Right hindlimb (tissue), 1 donor: ENCODE data around the gene CYTH2.

Source experiments
- DNase-seq: peaks from one replicate; pipeline ENCODE4 v3.0.0-alpha.2; 2018

Gene CYTH2, protein sequence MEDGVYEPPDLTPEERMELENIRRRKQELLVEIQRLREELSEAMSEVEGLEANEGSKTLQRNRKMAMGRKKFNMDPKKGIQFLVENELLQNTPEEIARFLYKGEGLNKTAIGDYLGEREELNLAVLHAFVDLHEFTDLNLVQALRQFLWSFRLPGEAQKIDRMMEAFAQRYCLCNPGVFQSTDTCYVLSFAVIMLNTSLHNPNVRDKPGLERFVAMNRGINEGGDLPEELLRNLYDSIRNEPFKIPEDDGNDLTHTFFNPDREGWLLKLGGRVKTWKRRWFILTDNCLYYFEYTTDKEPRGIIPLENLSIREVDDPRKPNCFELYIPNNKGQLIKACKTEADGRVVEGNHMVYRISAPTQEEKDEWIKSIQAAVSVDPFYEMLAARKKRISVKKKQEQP

DNA sequence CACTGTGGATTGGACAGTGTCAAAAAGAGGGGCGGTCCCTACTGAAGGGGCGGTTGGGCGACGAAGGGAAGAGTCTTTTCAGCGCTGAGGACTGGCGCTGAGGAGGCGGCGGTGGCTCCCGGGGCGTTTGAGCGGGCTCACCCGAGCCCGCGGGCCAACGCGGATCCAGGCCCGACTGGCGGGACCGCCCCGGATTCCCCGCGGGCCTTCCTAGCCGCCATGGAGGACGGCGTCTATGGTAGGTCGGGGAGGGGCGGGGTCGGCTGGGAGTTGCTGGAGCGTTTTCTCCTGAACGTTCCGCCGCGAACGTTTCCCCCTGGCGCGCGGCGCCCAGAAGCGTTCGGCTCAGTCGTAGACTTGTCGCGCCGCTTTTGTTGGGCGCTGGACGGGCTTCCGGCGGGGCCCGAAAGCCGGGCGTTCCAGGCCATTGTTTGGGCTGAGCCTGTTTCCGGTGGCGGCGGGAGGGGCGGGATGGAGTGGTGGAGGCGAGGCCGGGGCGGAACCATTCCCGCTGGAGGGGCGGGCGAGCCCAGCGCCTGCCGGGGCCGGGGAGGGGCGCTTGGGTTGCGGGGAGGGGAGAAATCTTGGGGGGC is at the start of gene CYTH2:
TSS of gene CYTH2 (plus strand) at position 81 of the 593 bp plus-strand sequence. CDS start at position 220, 139 bp downstream.
- DNase-seq = peak; percentile 93

DNA sequence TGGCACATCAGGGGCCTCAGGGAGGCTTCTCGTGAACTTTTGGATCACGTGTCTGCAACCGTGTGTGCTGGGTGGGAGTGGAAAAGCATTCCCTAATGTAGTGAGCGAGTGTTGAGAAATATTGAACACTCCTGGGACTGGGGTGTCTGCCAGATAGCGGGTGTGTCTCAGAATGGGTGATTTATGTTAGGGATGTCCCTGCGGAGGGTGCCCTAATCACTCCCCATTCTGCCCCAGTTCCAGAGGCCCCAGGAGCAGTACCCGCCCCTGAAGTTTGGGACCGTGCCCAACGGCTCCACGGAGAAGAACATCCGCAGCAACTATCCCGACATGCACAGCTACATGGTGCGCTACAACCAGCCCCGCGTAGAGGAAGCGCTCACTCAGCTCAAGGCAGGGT is 47.6 kb upstream of the CYTH2 start:
- DNase-seq = no peak

DNA sequence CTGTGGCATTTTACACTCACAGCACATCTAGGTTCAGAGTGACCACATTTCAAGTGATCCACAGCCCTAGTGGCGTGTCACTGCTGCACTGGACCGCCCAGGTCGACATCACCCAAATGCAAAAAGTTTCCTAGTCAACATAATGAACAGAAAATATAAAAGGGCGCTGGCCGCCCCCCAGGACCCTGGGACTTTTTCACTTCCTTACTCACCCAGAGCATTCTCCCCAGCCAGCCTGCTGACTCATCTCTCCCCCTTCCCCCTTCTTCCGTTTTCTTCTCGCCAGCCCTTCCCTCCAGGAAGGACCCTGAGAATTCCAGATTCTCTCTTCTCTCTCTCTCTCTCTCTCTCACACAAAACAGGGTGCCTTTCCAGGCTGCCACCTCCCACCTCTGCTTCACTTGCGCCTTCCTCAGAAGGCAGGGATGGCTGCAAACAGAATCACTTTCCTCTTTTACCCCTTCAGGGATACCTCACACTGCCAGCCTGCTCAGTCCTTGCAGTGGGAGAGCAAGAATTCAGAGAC is 44.4 kb upstream of the CYTH2 start:
- peak; percentile 47 for DNase-seq

DNA sequence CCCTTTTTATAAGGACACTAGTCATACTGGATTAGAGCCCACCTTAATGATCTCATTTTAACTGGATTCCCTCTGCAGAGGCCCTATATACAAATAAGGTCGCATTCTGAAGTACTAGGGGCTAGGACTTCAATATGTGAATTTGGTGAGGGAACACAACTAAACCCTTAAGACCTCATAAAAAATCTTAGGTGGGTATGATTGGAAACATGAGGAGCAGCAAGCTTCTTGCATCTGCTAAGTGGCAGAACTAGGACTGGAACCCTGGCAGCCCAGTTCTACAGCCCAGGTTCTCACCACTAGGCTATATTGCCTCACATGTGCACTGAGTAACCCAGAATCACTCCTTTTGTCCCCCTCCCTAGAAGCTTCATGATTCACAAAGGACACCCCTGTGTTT is 40.5 kb upstream of the CYTH2 start:
- DNase-seq = no peak

DNA sequence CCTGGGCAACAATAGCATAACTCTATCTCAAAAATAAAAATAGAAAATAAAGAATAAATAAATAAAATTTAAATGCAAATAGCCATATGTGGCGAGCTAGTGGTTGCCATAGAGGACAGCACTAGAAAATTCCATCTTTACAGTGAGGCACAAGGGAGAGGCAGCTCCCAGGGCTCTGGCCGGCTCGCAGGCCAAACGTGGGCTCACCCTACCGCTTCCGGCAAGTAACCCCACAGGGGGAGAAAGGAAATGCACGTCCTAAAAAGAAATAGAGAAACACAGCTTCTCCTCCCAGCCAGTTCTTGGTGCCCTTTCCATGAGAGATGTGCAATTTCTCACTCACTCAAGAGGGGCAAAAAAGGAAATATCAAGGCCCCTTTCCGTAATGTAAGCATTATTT is 35.8 kb upstream of the CYTH2 start:
- no peak for DNase-seq

DNA sequence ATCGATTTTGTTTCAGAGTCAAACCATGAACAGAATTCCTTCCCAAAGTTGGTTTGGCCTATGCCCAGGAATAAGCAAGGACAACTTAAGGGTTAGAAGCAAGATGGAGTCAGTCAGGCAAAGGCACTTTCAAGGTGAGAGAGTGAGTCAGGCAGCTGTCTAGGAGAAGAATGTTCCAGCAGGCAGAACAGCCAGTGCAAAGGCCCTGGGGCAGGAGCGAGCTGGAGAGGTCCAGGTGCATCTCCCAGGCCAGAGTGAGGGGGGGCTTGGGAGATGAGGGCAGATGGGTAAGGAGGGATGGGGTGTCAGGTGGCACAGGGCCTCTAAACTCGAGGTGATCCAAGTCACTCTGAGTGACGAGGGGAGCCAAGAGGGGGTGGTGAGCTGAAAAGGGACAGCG is 32.6 kb upstream of the CYTH2 start:
- DNase-seq = no peak

DNA sequence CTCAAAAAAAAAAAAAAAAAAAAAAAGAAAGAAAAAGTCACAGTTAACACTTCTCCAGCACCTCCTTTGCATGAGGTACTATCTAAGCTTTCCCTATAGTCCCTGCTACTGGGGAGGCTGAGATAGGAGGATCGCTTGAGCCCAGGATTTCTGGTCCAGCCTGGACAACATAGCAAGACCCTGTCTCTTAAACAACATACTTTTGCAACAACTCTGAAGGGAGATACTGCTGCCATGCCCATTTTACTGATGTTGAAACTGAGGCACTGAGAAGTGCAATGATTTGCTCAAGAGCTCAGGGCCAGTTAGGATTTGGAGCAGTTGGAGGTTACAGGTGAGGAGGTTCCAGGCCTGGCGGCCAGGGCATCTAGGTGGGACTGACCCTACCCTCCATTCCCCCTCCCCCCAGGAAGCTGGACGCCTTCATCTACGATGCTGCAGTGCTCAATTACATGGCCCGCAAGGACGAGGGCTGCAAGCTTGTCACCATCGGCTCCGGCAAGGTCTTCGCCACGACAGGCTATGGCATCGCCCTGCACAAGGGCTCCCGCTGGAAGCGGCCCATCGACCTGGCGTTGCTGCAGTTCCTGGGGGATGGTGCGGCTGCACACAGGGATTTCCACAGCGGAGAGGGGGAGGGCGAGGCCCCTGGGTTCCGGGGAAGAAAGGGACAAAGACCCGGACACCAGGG is 27.7 kb upstream of the CYTH2 start:
- no peak for DNase-seq

DNA sequence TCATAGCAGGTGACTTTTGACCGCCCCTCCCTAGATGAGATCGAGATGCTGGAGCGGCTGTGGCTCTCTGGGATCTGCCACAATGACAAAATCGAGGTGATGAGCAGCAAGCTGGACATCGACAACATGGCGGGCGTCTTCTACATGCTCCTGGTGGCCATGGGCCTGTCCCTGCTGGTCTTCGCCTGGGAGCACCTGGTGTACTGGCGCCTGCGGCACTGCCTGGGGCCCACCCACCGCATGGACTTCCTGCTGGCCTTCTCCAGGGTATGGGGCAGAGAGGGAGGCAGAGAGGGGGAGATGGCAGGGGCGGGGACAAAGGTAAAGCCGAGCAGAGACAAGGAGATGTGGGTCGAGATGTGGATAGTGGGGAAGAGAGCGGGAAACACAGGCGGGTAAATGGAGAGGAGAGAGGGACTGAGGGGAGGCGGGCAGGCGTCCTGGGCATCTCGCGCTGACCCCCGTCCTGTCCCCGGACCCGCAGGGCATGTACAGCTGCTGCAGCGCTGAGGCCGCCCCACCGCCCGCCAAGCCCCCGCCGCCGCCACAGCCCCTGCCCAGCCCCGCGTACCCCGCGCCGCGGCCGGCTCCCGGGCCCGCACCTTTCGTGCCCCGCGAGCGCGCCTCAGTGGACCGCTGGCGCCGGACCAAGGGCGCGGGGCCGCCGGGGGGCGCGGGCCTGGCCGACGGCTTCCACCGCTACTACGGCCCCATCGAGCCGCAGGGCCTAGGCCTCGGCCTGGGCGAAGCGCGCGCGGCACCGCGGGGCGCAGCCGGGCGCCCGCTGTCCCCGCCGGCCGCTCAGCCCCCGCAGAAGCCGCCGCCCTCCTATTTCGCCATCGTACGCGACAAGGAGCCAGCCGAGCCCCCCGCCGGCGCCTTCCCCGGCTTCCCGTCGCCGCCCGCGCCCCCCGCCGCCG is 26.8 kb upstream of the CYTH2 start:
- no peak for DNase-seq

DNA sequence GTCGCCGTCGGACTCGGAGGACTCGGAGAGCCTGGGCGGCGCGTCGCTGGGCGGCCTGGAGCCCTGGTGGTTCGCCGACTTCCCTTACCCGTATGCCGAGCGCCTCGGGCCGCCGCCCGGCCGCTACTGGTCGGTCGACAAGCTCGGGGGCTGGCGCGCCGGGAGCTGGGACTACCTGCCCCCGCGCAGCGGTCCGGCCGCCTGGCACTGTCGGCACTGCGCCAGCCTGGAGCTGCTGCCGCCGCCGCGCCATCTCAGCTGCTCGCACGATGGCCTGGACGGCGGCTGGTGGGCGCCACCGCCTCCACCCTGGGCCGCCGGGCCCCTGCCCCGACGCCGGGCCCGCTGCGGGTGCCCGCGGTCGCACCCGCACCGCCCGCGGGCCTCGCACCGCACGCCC is 25.9 kb upstream of the CYTH2 start:
- no peak for DNase-seq

DNA sequence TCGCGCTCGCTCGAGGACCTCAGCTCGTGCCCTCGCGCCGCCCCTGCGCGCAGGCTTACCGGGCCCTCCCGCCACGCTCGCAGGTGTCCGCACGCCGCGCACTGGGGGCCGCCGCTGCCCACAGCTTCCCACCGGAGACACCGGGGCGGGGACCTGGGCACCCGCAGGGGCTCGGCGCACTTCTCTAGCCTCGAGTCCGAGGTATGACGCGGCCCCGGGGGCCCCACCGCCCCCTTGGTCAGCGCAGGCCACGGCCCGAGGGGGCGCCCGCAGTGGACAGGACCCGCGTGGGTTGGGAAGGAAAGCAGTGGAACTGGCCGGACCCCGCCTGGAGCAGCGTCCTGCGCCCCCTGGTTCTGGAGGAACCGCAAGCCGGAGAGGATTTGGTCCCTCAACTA is 25.4 kb upstream of the CYTH2 start:
- DNase-seq = no peak

DNA sequence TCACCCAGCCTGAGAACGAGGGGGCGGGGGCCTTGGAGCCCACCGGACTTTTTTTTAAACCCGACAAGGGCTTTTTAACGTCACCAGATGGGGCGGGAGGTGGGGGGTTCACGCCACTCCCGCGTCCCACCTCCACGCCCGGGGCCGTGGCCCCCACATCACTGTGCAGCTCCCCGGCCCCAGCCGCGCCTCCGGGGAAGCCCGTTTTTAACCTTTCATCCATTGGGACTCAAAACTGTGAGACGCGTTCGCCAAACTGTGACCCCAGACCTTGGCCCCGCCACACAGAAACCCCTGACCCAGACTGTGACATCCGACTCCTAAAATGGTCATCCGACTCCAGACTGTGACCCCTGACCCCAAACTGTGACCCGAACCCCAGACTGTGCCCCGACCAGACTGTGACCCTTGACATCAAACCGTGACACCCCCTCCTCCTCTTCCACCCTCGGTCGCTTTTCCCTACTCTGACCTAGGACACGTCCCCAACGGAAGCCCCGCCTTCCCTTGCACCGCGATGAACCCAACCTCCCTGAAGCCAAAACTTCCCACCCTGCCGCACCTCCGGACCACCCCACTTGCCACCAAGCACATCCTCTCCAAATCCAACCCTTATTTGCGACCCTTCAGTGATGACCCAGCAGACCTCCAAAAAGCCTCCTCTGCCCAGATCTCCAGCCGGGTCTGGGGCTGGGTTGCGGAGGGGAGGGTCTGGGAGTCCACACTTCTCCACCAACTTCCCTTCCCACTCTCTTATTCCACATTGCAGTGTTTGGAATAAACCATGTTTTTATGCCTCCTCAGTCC is 24.8 kb upstream of the CYTH2 start:
- DNase-seq = no peak

DNA sequence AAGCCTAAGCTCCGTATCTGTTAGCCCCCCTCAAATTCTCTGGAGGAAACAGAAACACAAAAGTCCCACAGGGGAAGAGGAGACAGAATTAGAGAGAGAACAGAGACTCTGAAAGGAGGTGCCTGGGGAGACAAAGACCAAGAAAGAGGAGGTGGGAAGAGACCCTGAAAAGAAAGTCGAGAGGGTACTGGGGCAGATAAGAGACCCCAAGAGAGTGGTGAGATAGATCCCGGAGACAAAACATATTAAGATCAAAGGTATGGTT is 24.3 kb upstream of the CYTH2 start:
- DNase-seq = no peak

DNA sequence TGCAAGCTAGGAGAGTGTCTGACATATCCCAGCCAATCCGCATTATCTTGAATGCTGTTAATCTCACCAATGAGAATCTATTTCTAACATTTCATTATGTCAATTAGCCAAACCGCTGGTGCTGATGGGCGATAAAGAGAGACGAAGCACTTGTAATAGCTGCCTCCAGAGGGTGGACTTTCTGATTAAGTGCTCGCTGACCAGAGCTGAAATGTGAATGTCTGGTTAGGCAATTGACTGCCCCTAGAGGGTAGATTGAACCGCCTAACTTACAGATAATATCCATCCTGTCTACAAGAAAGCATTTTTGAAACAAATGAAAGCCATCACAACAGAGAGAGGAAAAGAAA is 23.9 kb upstream of the CYTH2 start:
- DNase-seq = no peak

DNA sequence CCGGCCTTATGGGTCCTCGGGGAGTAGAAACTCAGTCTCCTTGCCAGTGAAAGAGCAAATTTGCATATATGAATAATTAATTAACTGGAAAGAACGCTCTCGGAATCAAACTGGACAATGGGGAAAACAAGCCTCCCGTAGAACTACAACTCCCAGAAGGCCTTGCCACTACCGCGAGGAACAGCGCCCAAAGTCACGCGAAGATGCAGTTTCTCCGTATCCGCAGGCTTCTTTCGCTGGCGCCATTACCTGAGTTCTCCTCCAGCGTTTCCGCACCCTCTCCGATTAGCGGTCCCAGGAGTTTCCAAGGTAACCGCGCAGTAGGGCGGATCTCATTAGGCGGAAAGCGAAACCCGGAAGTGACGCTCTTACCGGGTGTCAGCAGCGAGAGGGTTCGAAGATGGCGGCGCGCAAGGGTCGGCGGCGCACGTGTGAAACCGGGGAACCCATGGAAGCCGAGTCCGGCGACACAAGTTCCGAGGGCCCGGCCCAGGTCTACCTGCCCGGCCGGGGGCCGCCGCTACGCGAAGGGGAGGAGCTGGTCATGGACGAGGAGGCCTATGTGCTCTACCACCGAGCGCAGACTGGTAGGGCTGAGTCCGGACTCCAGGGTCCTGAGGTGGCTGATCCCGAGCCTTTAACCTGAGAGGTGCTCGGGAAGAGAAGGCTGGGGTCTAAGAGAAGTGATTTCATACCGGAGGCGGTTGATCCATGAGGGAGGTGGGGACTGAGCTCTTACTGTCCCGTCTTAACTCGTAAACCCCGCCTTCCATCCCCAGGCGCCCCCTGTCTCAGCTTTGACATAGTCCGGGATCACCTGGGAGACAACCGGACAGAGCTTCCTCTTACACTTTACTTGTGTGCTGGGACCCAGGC is 23.3 kb upstream of the CYTH2 start, which contains the start of gene GRWD1:
TSS of gene GRWD1 (plus strand) at position 378 of the 876 bp plus-strand sequence. CDS start at position 401, 23 bp downstream.
- DNase-seq = peak; percentile 94

DNA sequence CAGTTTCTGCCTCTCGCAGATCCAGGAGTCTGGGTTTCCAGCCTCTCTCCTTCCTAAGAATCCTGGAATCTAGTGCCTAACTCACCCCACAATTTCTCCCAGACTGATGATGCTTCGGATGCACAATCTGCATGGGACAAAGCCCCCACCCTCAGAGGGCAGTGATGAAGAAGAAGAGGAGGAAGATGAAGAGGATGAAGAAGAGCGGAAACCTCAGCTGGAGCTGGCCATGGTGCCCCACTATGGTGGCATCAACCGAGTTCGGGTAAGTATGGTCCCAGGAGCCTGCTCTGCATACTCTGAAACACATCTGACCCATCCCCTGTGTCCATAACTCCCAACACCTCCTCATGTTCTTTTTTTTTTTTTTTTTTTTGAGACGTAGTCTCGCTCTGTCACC is 22.6 kb upstream of the CYTH2 start:
- no peak for DNase-seq

DNA sequence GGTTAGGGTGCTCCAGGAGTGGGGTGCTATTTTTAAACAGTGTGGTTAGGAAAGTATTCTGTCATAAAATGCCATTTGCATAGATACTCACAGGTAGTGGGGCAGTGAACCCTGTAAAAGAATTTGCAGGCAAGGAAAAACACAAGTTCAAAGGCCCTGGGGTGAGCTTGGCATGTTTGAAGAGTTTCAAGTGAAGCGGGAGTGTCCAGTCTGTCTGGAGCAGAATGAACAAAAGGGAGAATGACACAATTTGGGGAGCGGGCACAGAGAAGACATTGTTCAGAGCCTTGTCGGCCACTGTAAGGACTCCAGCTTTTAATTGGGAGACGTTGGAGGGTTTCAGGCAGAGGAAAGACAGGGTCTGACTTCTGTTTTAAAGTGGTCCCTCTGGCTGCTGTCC is 20.6 kb upstream of the CYTH2 start:
- DNase-seq = no peak

DNA sequence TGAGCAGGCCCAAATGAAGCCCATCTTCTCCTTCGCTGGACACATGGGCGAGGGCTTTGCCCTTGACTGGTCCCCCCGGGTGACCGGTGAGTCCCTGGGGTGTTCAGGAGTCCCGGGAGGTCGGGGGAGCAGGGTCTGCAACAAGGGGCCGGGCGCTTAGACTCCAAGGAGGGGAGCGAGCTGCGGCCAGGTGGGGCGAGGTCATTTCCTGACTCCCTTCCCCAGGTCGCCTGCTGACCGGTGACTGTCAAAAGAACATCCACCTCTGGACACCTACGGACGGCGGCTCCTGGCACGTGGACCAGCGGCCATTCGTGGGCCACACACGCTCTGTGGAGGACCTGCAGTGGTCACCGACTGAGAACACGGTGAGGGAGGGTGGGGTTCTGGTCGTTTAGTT is 18.7 kb upstream of the CYTH2 start:
- DNase-seq = no peak

DNA sequence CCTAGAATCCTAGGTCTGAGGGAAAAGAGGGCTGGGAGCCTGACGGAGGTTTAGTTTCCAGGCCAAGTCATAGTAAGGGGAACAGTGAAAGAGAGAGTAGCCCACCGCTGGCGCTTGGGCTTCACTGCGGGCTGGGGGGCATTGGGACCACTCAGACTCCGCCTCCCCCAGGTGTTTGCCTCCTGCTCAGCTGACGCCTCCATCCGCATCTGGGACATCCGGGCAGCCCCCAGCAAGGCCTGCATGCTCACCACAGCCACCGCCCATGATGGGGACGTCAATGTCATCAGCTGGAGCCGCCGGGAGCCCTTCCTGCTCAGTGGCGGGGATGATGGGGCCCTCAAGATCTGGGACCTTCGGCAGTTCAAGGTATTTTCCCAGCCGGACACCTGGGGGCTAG is 18.3 kb upstream of the CYTH2 start:
- DNase-seq = no peak

DNA sequence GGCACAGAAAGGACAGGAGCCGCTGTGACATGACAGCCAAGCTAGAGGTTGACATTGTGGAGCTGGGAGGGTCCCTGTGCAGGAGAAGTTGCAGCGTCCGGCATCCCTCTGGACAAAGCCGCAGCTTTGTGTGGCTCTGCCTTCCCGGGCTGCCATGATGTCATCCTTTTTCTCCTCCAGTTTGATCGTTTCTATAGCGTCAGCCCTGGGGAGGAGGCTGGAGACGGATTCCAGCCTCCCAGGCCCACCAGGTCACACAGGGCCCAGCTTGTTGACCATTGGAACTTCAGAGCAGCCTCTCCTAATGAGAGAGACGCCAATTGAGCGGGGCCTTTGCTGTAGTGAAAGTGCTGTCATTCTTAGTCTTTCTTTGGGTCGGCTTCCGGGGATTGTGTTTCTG is 17.5 kb upstream of the CYTH2 start:
- no peak for DNase-seq

DNA sequence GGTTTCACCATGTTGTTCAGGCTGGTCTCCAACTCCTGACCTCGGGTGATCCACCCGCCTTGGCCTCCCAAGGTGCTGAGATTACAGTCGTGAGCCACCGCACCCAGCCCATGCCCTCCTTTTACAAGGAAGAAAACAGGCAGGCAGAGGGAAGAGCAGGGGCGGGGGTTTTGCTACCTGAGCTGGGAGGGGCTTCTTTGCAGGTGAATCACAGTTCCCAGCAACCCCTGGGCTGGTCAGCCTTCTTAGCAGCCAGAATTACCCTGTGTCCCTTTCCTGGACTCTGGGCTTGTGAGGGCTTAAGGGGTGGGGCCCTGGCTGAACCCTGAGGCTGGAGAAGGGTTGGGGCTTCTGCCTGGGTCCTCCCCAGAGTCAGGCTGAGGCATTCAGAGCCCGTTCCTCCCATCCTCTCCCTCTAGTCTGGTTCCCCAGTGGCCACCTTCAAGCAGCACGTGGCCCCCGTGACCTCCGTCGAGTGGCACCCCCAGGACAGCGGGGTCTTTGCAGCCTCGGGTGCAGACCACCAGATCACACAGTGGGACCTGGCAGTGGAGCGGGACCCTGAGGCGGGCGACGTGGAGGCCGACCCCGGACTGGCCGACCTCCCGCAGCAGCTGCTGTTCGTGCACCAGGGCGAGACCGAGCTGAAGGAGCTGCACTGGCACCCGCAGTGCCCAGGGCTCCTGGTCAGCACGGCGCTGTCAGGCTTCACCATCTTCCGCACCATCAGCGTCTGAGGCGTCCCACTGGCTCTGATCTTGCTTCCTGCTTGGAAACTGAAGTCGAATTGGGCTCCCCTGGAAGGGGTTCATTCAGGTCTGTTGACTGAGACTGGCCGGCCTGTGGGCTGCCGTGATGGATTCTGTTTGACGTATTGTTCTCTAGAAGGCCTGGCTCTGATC is 16.6 kb upstream of the CYTH2 start:
- no peak for DNase-seq
